IPS-18c (cell line): ENCODE data around the gene MAPK7.

Experiments used
- H3K4me3 ChIP-seq: 2 replicates; pipeline ENCODE4 v1.7.0; 2013; ENCODE audit warnings: low read depth, mild to moderate bottlenecking, low read length, moderate library complexity; ENCODE audit not compliant: insufficient read depth
- H3K9me3 ChIP-seq: one replicate; pipeline ENCODE4 v1.6.1; 2013; ENCODE audit warnings: mild to moderate bottlenecking, low read length, moderate library complexity; ENCODE audit not compliant: control insufficient read depth, insufficient read depth

The MAPK7 gene

GRCh38 chr17:19384723-19385391 lies 6.6 kb downstream of the MAPK7 start:
- H3K4me3 ChIP-seq = no peak overlapping the region; the same call in 1 of the 2 replicates
- no peaks in the 10 kb centered on the region for H3K9me3 ChIP-seq

- no peak overlapping the region for H3K4me3 ChIP-seq
- H3K9me3 ChIP-seq = no peaks in the 10 kb centered on the region
These were observed 7.3 kb downstream of the MAPK7 start for GRCh38 chr17:19385521-19385983.

- Histone ChIP-seq H3K9me3 (no peaks in the 10 kb centered on the region), H3K4me3 (no peak overlapping the region)
These were observed 8.0 kb downstream of the MAPK7 start for GRCh38 chr17:19386051-19386929.

- Histone ChIP-seq H3K9me3 (no peaks in the 10 kb centered on the region), H3K4me3 (no peak within 1 kb of the TSS)
These were observed 8.9 kb downstream of the MAPK7 start, which contains the start of gene MFAP4 for GRCh38 chr17:19386974-19387920. MFAP4 (minus strand) TSS chr17:19387190; CDS start chr17:19387155, 35 bp downstream.

- Histone ChIP-seq H3K9me3 (no peaks in the 10 kb centered on the region), H3K4me3 (no peak overlapping the region)
These were observed 9.7 kb downstream of the MAPK7 start for GRCh38 chr17:19387921-19388521.

- Histone ChIP-seq H3K4me3 (no peak overlapping the region), H3K9me3 (no peaks in the 10 kb centered on the region)
These were observed 10.8 kb downstream of the MAPK7 start for GRCh38 chr17:19388791-19389785.

GRCh38 chr17:19390951-19391350 lies 12.7 kb downstream of the MAPK7 start:
- Histone ChIP-seq H3K9me3 (no peaks in the 10 kb centered on the region), H3K4me3 (no peak overlapping the region; the same call in 1 of the 2 replicates)

- no peaks in the 10 kb centered on the region for H3K9me3 ChIP-seq
These were observed 13.1 kb downstream of the MAPK7 start for GRCh38 chr17:19391432-19391831.

GRCh38 chr17:19392303-19392702 lies 14.0 kb downstream of the MAPK7 start:
- no peaks in the 10 kb centered on the region for H3K9me3 ChIP-seq
- no peak overlapping the region for H3K4me3 ChIP-seq

More at GRCh38 chr17:19391432-19391831, 13.1 kb downstream of the MAPK7 start:
- H3K4me3 ChIP-seq = no peak overlapping the region; the same call in 1 of the 2 replicates

- Histone ChIP-seq H3K9me3 (no peaks in the 10 kb centered on the region), H3K4me3 (no peak overlapping the region)
These were observed 19.3 kb downstream of the MAPK7 start for GRCh38 chr17:19397556-19398041.

- Histone ChIP-seq H3K4me3 (no peak overlapping the region), H3K9me3 (no peaks in the 10 kb centered on the region)
These were observed 20.2 kb downstream of the MAPK7 start for GRCh38 chr17:19398301-19399181.

- no peaks in the 10 kb centered on the region for H3K9me3 ChIP-seq
These were observed 21.6 kb downstream of the MAPK7 start for GRCh38 chr17:19399750-19400450.

GRCh38 chr17:19401321-19402010 lies 23.2 kb downstream of the MAPK7 start:
- no peaks in the 10 kb centered on the region for H3K9me3 ChIP-seq

More at GRCh38 chr17:19399750-19400450, 21.6 kb downstream of the MAPK7 start:
- H3K4me3 ChIP-seq = no peak overlapping the region

GRCh38 chr17:19402171-19402570 lies 23.9 kb downstream of the MAPK7 start:
- Histone ChIP-seq H3K9me3 (no peaks in the 10 kb centered on the region), H3K4me3 (no peak overlapping the region)

More at GRCh38 chr17:19401321-19402010, 23.2 kb downstream of the MAPK7 start:
- H3K4me3 ChIP-seq = no peak overlapping the region
